Stimulated activated CD4-positive, alpha-beta T cell treated with anti-CD3 and anti-CD28 coated beads, Interleukin-15, amount 100 ng/mL, for 48 hours (primary cell): ENCODE data around the gene YARS1.

Source experiments
- DNase-seq, 2 donors: peaks; one replicate each; pipeline ENCODE4 v3.0.0-alpha.2; 2020; ENCODE audit warnings: low read depth in 2 of 2

YARS1 gene

GRCh38 chr1:32780628-32781234, 36.4 kb downstream of the YARS1 start:
- no peak for DNase-seq

DNA sequence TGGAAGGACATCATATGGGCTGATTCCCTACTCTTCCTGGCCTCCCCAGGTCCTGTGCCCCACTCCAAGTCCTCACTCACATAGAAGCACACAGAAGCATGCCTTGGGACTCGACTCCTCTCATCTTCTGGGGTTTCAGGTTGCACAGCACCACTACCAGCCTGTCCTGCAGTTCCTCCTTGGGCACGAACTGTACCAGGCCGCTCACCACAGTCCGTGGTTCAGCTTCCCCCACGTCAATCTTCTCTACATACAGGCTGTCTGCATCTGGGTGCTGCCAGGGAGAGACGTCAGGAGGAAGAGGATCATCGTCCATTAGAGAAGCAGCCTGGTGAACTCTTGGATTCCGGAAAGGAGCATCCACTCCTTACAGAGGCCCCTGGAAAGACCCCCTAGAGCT, 37.2 kb downstream of the YARS1 start:
- no peak for DNase-seq

- DNase-seq: no peak
Observed at GRCh38 chr1:32779242-32779641, 37.9 kb downstream of the YARS1 start.

GRCh38 chr1:32775640-32776337, 41.4 kb downstream of the YARS1 start:
- no peak for DNase-seq

DNA sequence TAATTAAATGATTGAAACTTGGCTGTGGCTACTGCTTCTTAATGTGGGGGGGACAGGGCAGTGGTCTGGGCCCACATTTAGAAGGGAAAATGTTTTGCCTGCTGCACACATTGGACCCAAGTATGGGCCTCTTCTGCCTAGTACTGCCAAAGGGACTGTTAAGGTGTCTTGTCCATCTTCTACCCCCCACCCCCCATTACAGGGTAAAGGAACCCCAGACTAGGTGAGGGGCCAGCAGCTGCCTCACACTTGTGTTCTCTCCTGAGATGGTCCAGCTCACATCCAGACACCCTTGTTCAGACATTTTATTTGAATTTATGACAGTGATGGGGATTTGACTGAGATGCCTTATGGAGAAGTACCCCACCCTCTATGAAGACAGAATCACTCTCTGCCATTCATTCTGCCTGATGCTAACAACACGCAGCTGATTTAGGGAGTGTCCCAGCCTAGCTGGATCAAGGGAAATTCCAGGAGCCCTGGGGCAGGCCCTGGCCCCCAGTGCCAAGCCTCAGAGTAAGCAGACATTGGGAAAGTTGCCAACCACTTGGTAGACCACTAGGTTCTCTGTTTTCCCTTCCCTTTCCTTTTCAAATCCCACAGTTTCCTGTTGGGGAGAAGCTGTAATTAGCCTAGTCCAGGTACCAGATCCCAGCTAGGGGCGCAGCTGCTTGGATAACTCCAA, 42.1 kb downstream of the YARS1 start:
- no peak for DNase-seq

DNA sequence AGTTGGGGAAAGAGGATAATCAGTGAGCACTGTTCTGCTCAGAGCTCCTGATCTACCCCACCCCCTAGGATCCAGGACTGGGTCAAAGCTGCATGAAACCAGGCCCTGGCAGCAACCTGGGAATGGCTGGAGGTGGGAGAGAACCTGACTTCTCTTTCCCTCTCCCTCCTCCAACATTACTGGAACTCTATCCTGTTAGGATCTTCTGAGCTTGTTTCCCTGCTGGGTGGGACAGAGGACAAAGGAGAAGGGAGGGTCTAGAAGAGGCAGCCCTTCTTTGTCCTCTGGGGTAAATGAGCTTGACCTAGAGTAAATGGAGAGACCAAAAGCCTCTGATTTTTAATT, 42.7 kb downstream of the YARS1 start:
- no peak for DNase-seq

GRCh38 chr1:32773764-32774463, 43.2 kb downstream of the YARS1 start:
- DNase-seq: no peak

DNA sequence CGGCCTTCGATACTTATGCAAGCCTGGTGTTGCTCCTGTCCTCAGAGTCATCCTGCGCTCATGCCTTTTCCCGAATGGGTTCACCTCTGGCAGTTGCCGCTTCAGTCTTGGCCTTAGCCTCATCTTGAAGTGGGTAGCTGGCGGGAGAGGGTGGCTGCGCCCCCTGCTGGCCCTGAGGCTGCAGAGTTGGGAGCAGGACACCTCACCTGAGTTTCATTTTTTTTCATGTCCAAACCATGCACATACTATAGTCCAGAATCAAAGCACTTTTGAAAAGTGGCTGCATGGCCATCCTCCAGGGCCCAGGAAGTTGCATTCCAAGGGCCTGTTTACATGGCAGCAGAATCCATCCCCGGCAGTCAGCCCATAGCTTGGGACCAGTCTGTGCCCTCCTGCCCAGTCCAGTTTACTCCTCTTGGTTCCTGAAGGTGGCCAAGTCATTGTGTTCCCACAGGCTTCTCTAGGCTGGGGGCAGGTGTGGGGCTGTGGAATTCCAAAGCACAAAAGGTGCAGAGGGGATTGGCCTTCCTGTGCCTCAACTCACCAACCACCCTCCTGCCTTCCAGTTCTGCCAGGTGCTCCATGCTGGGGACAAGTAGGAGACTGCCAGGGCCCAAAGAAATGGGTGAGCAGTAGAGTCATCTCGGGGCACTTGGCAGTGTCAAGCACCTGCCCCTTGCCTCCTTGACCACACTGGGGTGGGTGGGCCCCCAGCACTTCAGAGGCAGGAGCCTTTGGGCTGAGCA, 44.0 kb downstream of the YARS1 start:
- peak; percentile 44 to 61 for DNase-seq

DNA sequence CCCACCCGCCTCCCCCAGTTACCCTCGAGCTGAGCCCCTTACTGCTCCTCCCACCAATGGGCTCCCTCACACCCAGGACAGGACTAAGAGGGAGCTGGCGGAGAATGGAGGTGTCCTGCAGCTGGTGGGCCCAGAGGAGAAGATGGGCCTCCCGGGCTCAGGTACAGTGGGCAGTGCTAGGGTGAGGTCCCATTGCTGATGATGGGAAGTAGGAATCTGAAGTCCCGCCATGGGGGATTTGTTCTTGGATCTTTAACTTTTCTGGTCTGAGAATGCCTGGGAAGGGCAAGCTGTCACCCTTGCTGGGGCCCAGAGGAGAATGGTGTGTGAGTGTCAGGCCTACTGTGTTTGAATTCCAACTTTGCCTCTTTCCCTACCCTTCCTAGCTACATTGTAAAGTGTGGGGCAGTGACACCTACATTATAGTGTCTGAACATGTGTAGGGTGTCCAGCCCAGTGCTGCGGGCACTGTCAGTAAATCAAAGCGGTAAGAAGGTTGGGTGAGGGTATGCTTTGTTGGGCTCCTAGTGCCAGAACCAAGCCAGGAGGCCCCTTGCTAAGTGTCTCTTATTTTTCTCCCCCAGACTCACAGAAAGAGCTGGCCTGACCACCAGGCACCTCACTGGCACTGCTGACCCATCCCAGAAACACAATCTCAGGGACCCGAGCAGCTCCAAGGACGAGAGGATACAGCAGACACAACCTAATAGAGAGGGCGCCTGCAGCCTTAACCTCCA, 44.7 kb downstream of the YARS1 start:
- DNase-seq: no peak

- DNase-seq: no peak
Observed at GRCh38 chr1:32771561-32772280, 45.4 kb downstream of the YARS1 start.

DNA sequence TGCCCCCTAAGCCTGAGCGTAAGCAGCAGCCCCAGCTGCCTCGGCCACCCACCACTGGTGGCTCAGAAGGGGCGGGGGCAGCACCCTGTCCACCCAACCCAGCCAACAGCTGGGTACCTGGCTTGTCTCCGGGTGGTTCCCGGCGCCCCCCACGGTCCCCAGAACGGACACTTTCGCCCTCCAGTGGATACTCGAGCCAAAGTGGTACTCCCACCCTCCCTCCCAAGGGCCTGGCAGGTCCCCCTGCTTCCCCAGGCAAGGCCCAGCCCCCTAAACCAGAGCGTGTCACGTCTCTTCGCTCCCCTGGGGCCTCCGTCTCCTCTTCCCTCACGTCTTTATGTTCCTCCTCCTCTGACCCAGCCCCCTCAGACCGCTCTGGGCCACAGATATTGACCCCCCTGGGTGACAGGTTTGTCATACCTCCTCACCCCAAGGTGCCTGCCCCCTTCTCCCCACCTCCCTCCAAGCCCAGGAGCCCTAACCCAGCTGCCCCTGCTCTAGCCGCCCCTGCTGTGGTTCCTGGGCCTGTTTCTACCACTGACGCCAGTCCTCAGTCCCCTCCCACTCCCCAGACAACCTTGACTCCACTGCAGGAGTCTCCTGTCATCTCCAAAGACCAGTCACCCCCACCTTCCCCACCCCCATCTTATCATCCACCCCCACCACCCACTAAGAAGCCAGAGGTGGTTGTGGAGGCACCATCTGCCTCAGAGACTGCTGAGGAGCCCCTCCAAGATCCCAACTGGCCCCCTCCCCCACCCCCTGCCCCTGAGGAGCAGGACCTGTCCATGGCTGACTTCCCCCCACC, 46.2 kb downstream of the YARS1 start:
- no peak for DNase-seq

- DNase-seq: no peak
Observed at GRCh38 chr1:32770221-32770731, 46.9 kb downstream of the YARS1 start.

DNA sequence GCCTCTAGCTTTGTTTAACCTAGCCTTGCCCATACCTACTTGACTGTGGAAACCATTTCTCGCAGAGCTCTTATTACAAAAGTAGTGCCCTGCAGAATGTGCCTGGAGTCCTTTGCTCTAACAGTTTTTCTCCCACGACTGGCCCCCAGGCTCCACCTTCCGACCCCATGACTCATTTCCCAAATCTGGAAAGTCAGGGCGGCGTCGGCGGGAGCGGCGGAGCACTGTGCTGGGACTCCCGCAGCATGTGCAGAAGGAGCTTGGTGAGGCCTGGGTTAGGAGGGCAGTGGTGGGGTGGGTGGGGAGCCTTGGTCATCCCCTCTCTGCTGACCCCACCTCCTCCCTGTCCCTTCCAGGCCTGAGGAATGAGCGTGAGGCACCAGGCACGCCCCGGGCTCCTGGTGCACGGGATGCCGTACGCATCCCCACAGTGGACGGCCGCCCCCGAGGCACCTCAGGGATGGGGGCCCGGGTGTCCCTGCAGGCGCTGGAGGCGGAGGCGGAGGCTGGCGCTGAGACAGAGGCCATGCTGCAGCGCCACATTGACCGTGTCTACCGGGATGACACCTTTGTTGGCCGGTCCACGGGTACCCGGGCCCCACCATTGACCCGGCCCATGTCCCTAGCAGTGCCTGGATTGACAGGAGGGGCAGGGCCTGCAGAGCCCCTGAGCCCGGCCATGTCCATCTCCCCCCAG, 47.5 kb downstream of the YARS1 start:
- no peak for DNase-seq

GRCh38 chr1:32768110-32768850, 48.9 kb downstream of the YARS1 start:
- DNase-seq: no peak

- no peak for DNase-seq
Observed at GRCh38 chr1:32767641-32768040, 49.5 kb downstream of the YARS1 start.

- DNase-seq: no peak
Observed at GRCh38 chr1:32767156-32767555, 50.0 kb downstream of the YARS1 start.

GRCh38 chr1:32766328-32766972, 50.7 kb downstream of the YARS1 start:
- no peak for DNase-seq
